Measurements from ENCODE around the gene ZMAT5. TPM values are rescaled to one million over a fixed set of nuclear protein-coding genes. Genes with fewer than 3 reads are reported as not detected.

ZMAT5 gene
- total and polyA plus RNA-seq, 2 of the 13 experiments (the other 11 are each of a cell fraction or from before 2014, with no cell fraction given): 20.7 to 27.8 TPM

DNA sequence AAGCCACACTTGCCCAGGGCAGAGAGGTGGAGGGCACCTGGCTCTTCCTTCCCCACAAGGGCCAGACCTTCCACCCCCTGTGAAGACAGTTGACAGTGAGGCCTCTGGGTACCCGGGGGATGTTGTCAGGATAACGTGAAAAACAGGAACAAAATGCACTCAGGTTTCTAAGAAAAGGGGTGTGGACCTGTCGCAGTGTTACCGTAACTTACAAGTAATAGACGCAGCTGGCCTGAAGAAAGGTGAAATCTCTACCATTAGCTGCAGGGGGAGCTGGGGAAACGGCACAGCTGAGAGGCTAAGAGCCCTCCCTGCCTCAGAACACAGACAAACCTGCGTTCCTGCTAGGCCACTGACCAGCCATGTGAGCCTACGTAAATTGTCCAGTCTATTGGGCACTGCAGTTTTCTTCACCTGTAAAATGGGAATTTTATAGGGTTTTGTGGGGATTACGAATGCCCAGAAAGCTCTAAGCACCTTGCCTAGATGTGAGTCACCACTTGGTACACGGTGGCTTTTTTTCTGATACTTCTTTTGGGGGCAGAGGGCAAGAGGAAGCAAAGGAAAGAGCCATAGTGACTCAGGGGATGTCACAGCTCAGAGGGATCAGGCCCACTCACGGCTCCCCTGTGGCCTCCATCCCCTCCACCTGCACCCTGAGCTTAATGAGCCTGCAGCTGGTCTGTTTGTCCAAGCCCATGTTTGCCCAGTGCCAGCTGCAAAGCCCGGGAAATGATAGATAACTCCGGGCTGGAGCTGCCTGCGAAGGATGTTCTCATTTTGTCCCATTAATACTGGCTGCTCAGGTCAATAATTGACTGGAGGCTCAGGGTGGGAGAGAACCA, 65.4 kb downstream of the ZMAT5 start (continued):
- TF ChIP-seq, protein P1, sequence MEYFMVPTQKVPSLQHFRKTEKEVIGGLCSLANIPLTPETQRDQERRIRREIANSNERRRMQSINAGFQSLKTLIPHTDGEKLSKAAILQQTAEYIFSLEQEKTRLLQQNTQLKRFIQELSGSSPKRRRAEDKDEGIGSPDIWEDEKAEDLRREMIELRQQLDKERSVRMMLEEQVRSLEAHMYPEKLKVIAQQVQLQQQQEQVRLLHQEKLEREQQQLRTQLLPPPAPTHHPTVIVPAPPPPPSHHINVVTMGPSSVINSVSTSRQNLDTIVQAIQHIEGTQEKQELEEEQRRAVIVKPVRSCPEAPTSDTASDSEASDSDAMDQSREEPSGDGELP (IDR thresholded peaks at IDR 0.05; ENCODE audit: borderline replicate concordance, low read depth): peak; percentile 55; the same call in 1 of the 2 replicates
- TF ChIP-seq, protein P2, sequence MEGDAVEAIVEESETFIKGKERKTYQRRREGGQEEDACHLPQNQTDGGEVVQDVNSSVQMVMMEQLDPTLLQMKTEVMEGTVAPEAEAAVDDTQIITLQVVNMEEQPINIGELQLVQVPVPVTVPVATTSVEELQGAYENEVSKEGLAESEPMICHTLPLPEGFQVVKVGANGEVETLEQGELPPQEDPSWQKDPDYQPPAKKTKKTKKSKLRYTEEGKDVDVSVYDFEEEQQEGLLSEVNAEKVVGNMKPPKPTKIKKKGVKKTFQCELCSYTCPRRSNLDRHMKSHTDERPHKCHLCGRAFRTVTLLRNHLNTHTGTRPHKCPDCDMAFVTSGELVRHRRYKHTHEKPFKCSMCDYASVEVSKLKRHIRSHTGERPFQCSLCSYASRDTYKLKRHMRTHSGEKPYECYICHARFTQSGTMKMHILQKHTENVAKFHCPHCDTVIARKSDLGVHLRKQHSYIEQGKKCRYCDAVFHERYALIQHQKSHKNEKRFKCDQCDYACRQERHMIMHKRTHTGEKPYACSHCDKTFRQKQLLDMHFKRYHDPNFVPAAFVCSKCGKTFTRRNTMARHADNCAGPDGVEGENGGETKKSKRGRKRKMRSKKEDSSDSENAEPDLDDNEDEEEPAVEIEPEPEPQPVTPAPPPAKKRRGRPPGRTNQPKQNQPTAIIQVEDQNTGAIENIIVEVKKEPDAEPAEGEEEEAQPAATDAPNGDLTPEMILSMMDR (CRISPR knock-in tag; IDR thresholded peaks at IDR 0.05): peak; percentile 62
- TF ChIP-seq GZF1 (CRISPR knock-in tag; IDR thresholded peaks at IDR 0.05) (peak; percentile 81; the same call in 1 of the 2 replicates), FOSL2 (CRISPR knock-in tag; IDR thresholded peaks at IDR 0.05) (peak; percentile 36; the same call in 1 of the 2 replicates)

DNA sequence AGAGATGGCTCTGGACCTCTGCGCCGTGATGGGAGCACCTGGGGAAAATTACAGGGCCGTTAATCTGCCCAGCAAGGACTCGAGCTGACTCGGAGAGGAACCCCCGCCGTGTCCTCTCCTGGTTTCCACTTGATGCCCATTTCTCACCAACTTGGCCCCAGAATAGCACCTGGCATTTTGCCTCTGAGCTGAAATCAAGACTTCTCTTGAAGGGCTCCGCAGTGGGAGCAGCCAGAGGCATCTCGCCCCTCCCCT, 66.0 kb downstream of the ZMAT5 start:
- BruUV-seq (replicated peaks): no TSS peak
- ATAC-seq (no peak), DNase-seq (ENCODE audit: low spot score) (no peak), FAIRE-seq (no peak)
- Histone ChIP-seq H3K4me3 (replicated peaks in 1 of 3; ENCODE audit: insufficient read depth in 1 of 3, low read depth in 2 of 3, low read length in 3 of 3) (no peak overlapping the region), H3K4me2 (ENCODE audit: low read depth, low read length) (peak overlapping the region; percentile 55; the same call in 1 of the 2 replicates), H2AFZ (ENCODE audit: low read length) (no peak overlapping the region), H3K27me3 (ENCODE audit: control insufficient read depth in 1 of 2, insufficient read depth in 2 of 2, low read length in 2 of 2) (peaks cover 0 to 16% of the 10 kb centered on the region in 2 experiments; a peak in 4 of 5 replicates), H3K36me3 (replicated peaks in 1 of 2; ENCODE audit: control insufficient read depth in 1 of 2, insufficient read depth in 2 of 2, low read length in 2 of 2) (peaks cover 2 to 3% of the 10 kb centered on the region in 2 experiments; a peak in 1 of 5 replicates), H3K27ac (ENCODE audit: extremely low read length, insufficient read depth, low read length) (no peak overlapping the region), H3K9ac (ENCODE audit: insufficient read depth, low read depth, low read length) (no peak overlapping the region), H3K4me1 (ENCODE audit: insufficient read depth, low read length) (peaks cover 43% of the 10 kb centered on the region), H4K20me1 (ENCODE audit: insufficient read depth, low read length) (no peaks in the 10 kb centered on the region), H3K9me3 (ENCODE audit: low read length) (no peaks in the 10 kb centered on the region), H3K79me2 (ENCODE audit: insufficient read depth, low read length) (no peaks in the 10 kb centered on the region)
- POLR2A ChIA-PET: interaction anchor here (2.0 kb wide), 1 partner anchor 66 kb away, joined by 4 read pairs; the partner anchor contains the start of genes UQCR10 and ZMAT5
- in situ Hi-C loops (cut with HindIII; ENCODE audit: extremely low pct_ligation_motif_present, low pct_unique_long_range_greater_than_20kb) (loop anchor here (5.0 to 10.0 kb wide), 2 partner anchors 306 to 384 kb away; partner anchors contain the start of gene HORMAD2), intact Hi-C loops (cut with micrococcal nuclease; ENCODE audit: unreplicated experiment) (loop anchor here (5.0 kb wide), 1 partner anchor 386 kb away; no protein-coding TSS in a partner anchor)
- CTCF ChIA-PET (ENCODE audit: low intra/inter-chr PET ratio, low total read pairs): no interaction called here
- TF ChIP-seq, protein P3, sequence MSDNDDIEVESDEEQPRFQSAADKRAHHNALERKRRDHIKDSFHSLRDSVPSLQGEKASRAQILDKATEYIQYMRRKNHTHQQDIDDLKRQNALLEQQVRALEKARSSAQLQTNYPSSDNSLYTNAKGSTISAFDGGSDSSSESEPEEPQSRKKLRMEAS (IDR thresholded peaks at IDR 0.05): no peak
- no peak for TF ChIP-seq ZNF660 (CRISPR knock-in tag; IDR thresholded peaks at IDR 0.05; ENCODE audit: borderline replicate concordance, low read depth)
- TF ChIP-seq AGO2 (optimal IDR thresholded peaks at IDR 0.05; ENCODE audit: low read depth, low read length): peak; percentile 21
- WGBS (ENCODE audit: low lambda C conversion rate): 80% methylated on average over 3 of the region's 9 CpGs
